A549 treated with DMSO at 1 μM for 4 hours (cell line): ENCODE results near the gene SAFB2. TPM values are rescaled to one million over a fixed set of nuclear protein-coding genes. Genes with fewer than 3 reads are reported as not detected.

Experiments used
- total RNA-seq: library from RNA; stranded (reverse); fragments of 200-300 nt; extraction: Qiagen RNA extraction; gene quantifications from 5 replicates; pipeline ENCODE4 v1.2.3, GENCODE V29; 2022; ENCODE audit warnings: low read depth

The SAFB2 gene
- total RNA-seq: 33.4 to 43.4 TPM (median 39.0 TPM) in 5 replicates

GRCh38 chr19:5622465-5623396 lies at the start of gene SAFB2, which contains the start of gene SAFB:
TSS of gene SAFB2 (minus strand) at chr19:5622776. CDS start at chr19:5622715, 61 bp downstream.
TSS of gene SAFB (plus strand) at chr19:5623083. CDS start at chr19:5623206, 123 bp downstream.

GRCh38 chr19:5567360-5567969 lies 55.1 kb downstream of the SAFB2 start, which contains the start of gene TINCR:
TSS of gene TINCR (minus strand) at chr19:5567953.

Other genes starting within 250 kb of the SAFB2 start
- gene ZNRF4, start 167.4 kb downstream of the SAFB2 start, total RNA-seq: not detected in 5 replicates
- gene TINCR, start 54.8 kb downstream of the SAFB2 start, total RNA-seq: 1.6 to 3.4 TPM (median 2.2 TPM) in 5 replicates
- gene SAFB, start 307 bp upstream of the SAFB2 start, total RNA-seq: 52.6 to 64.8 TPM (median 61.8 TPM) in 5 replicates
- 47.2 to 69.6 TPM (median 61.4 TPM) in 5 replicates for gene MICOS13, start 57.7 kb upstream of the SAFB2 start, total RNA-seq
- gene HSD11B1L, start 58.3 kb upstream of the SAFB2 start, total RNA-seq: 3.4 to 5.3 TPM (median 3.9 TPM) in 5 replicates
- gene RPL36, start 67.5 kb upstream of the SAFB2 start, total RNA-seq: 726 to 796 TPM (median 738 TPM) in 5 replicates
- 52.8 to 65.6 TPM (median 60.4 TPM) in 5 replicates for gene LONP1, start 97.4 kb upstream of the SAFB2 start, total RNA-seq
- gene CATSPERD, start 97.9 kb upstream of the SAFB2 start, total RNA-seq: not detected in 5 replicates
- gene PRR22, start 162.0 kb upstream of the SAFB2 start, total RNA-seq: 2.1 to 3.2 TPM (median 2.6 TPM) in 5 replicates
- 27.4 to 33.9 TPM (median 30.2 TPM) in 5 replicates for gene DUS3L, start 168.4 kb upstream of the SAFB2 start, total RNA-seq
- gene NRTN, start 182.3 kb upstream of the SAFB2 start, total RNA-seq: 0.46 to 0.94 TPM (median 0.64 TPM) in 5 replicates
- not detected in 5 replicates for gene FUT6, start 216.9 kb upstream of the SAFB2 start, total RNA-seq
- gene FUT3, start 228.7 kb upstream of the SAFB2 start, total RNA-seq: 0.07 to 0.14 TPM in 2 of 5 replicates, not detected in the others
- 0.11 TPM in 1 of 5 replicates, not detected in the others for gene FUT5, start 247.8 kb upstream of the SAFB2 start, total RNA-seq